Activated CD4-positive, alpha-beta T cell treated with anti-CD3 and anti-CD28 coated beads, Interleukin-2, amount 10 ng/mL, durations not matched to agents 7 days and 5 days (primary cell): ENCODE data around the gene CYB5R3. TPM values are rescaled to one million over a fixed set of nuclear protein-coding genes. Genes with fewer than 3 reads are reported as not detected.
"Not testable (repeated sequence)": the region's sequence is repeated elsewhere in the genome, so short reads cannot be mapped to it uniquely, and the experiment has no call there.

ENCODE experiments used
- CTCF ChIA-PET: fragments of 350-600 bp; sonication (Branson Sonifier 250); formaldehyde crosslinking; loops from one replicate; lab custom pipeline; 2021; ENCODE audit warnings: antibody characterized with exemption; lab: Charles Lee
- POLR2A ChIA-PET: fragments of 350-600 bp; sonication (Branson Sonifier 250); formaldehyde crosslinking; loops from one replicate; lab custom pipeline; 2021; ENCODE audit warnings: antibody characterized with exemption; lab: Charles Lee
- DNase-seq: peaks from one replicate; pipeline ENCODE4 v3.0.0-alpha.2; 2020
- H3K27ac Mint-ChIP-seq: one replicate; pipeline ENCODE4 v1.8.0; 2021; ENCODE audit warnings: mild to moderate bottlenecking, moderate library complexity, mixed read lengths
- H3K27me3 Mint-ChIP-seq: one replicate; pipeline ENCODE4 v1.8.0; 2021; ENCODE audit warnings: mixed read lengths
- H3K36me3 Mint-ChIP-seq: one replicate; pipeline ENCODE4 v1.8.0; 2021; ENCODE audit warnings: low read depth, mixed read lengths
- H3K4me1 Mint-ChIP-seq: one replicate; pipeline ENCODE4 v1.8.0; 2021; ENCODE audit warnings: mixed read lengths
- H3K4me3 Mint-ChIP-seq: one replicate; pipeline ENCODE4 v1.8.0; 2021; ENCODE audit warnings: mild to moderate bottlenecking, moderate library complexity, mixed read lengths
- H3K9me3 Mint-ChIP-seq: one replicate; pipeline ENCODE4 v1.8.0; 2021; ENCODE audit warnings: mixed read lengths
- total RNA-seq, 2 experiments: library from RNA; stranded (reverse); gene quantifications; one replicate each; pipeline ENCODE4 v1.2.3, GENCODE V29; 2021

Gene CYB5R3
- total RNA-seq, 2 experiments from 2014 or later = 84.3 to 91.9 TPM

GRCh38 chr22:42612336-42612735, 36.9 kb downstream of the CYB5R3 start:
- peaks cover 32% of the 10 kb centered on the region for H3K36me3 Mint-ChIP-seq
- no peaks in the 10 kb centered on the region for H3K27me3 Mint-ChIP-seq
- H3K4me1 Mint-ChIP-seq = peaks cover 57% of the 10 kb centered on the region
- ChIA-PET CTCF (no interaction called here), POLR2A (no interaction called here)
- H3K4me3 Mint-ChIP-seq = peak overlapping the region; percentile 98
- H3K27ac Mint-ChIP-seq = peak overlapping the region; percentile 98
- DNase-seq = no peak
- H3K9me3 Mint-ChIP-seq = no peaks in the 10 kb centered on the region

GRCh38 chr22:42611051-42611450, 38.1 kb downstream of the CYB5R3 start:
- peak overlapping the region; percentile 7 for H3K27ac Mint-ChIP-seq
- no peak overlapping the region for H3K4me3 Mint-ChIP-seq
- no peaks in the 10 kb centered on the region for H3K27me3 Mint-ChIP-seq
- H3K36me3 Mint-ChIP-seq = peaks cover 35% of the 10 kb centered on the region
- DNase-seq = no peak
- ChIA-PET CTCF (interaction anchor here (1.4 kb wide), 1 partner anchor 10 kb away, joined by 5 read pairs; no protein-coding TSS in a partner anchor), POLR2A (no interaction called here)
- peaks cover 54% of the 10 kb centered on the region for H3K4me1 Mint-ChIP-seq
- H3K9me3 Mint-ChIP-seq = no peaks in the 10 kb centered on the region

- POLR2A ChIA-PET = no interaction called here
- H3K4me1 Mint-ChIP-seq = peaks cover 47% of the 10 kb centered on the region
These were observed 39.0 kb downstream of the CYB5R3 start for GRCh38 chr22:42610186-42610585.

GRCh38 chr22:42608823-42609361, 40.3 kb downstream of the CYB5R3 start:
- Mint-ChIP-seq H3K27me3 (no peaks in the 10 kb centered on the region), H3K4me1 (peaks cover 44% of the 10 kb centered on the region), H3K27ac (no peak overlapping the region), H3K36me3 (peaks cover 34% of the 10 kb centered on the region), H3K4me3 (no peak overlapping the region), H3K9me3 (no peaks in the 10 kb centered on the region)
- ChIA-PET CTCF (no interaction called here), POLR2A (no interaction called here)
- no peak for DNase-seq

More at GRCh38 chr22:42610186-42610585, 39.0 kb downstream of the CYB5R3 start:
- Mint-ChIP-seq H3K4me3 (no peak overlapping the region), H3K27ac (no peak overlapping the region), H3K27me3 (no peaks in the 10 kb centered on the region), H3K36me3 (peaks cover 36% of the 10 kb centered on the region), H3K9me3 (no peaks in the 10 kb centered on the region)
- no peak for DNase-seq
- CTCF ChIA-PET = interaction anchor here (1.4 kb wide), 1 partner anchor 9 kb away, joined by 5 read pairs; no protein-coding TSS in a partner anchor

GRCh38 chr22:42608136-42608822, 40.9 kb downstream of the CYB5R3 start:
- Mint-ChIP-seq H3K27ac (no peak overlapping the region), H3K4me1 (peaks cover 40% of the 10 kb centered on the region), H3K27me3 (no peaks in the 10 kb centered on the region), H3K36me3 (peaks cover 31% of the 10 kb centered on the region), H3K4me3 (no peak overlapping the region), H3K9me3 (no peaks in the 10 kb centered on the region)
- ChIA-PET POLR2A (no interaction called here), CTCF (interaction anchor here (0.6 kb wide), 1 partner anchor 19 kb away, joined by 4 read pairs; no protein-coding TSS in a partner anchor)
- no peak for DNase-seq

GRCh38 chr22:42607641-42608040, 41.6 kb downstream of the CYB5R3 start:
- Mint-ChIP-seq H3K36me3 (peaks cover 28% of the 10 kb centered on the region), H3K4me1 (peaks cover 34% of the 10 kb centered on the region)
- H3K4me3 Mint-ChIP-seq, DNase-seq, POLR2A ChIA-PET, H3K27me3 Mint-ChIP-seq, H3K27ac Mint-ChIP-seq, H3K9me3 Mint-ChIP-seq: not testable (repeated sequence)
- CTCF ChIA-PET = interaction anchor here (1.2 kb wide), 1 partner anchor 36 kb away, joined by 4 read pairs; no protein-coding TSS in a partner anchor

GRCh38 chr22:42604403-42604802, 44.8 kb downstream of the CYB5R3 start:
- peaks cover 9% of the 10 kb centered on the region for H3K4me1 Mint-ChIP-seq
- no peak overlapping the region for H3K27ac Mint-ChIP-seq
- no peaks in the 10 kb centered on the region for H3K9me3 Mint-ChIP-seq
- no peaks in the 10 kb centered on the region for H3K27me3 Mint-ChIP-seq
- H3K4me3 Mint-ChIP-seq = no peak overlapping the region
- no peak for DNase-seq
- peaks cover 31% of the 10 kb centered on the region for H3K36me3 Mint-ChIP-seq
- ChIA-PET CTCF (no interaction called here), POLR2A (no interaction called here)

- Mint-ChIP-seq H3K36me3 (peaks cover 34% of the 10 kb centered on the region), H3K9me3 (no peaks in the 10 kb centered on the region), H3K4me1 (peaks cover 4% of the 10 kb centered on the region), H3K27me3 (no peaks in the 10 kb centered on the region), H3K4me3 (no peak overlapping the region), H3K27ac (no peak overlapping the region)
- DNase-seq = no peak
- POLR2A ChIA-PET = no interaction called here
- CTCF ChIA-PET = no interaction called here
These were observed 45.8 kb downstream of the CYB5R3 start for GRCh38 chr22:42603427-42603826.

GRCh38 chr22:42602470-42602869, 46.7 kb downstream of the CYB5R3 start:
- ChIA-PET POLR2A (no interaction called here), CTCF (no interaction called here)
- Mint-ChIP-seq H3K4me3 (no peak overlapping the region), H3K4me1 (peaks cover 4% of the 10 kb centered on the region), H3K27ac (no peak overlapping the region), H3K9me3 (no peaks in the 10 kb centered on the region), H3K36me3 (peaks cover 33% of the 10 kb centered on the region), H3K27me3 (no peaks in the 10 kb centered on the region)
- no peak for DNase-seq

- H3K27ac Mint-ChIP-seq = no peak overlapping the region
- H3K36me3 Mint-ChIP-seq = peaks cover 33% of the 10 kb centered on the region
- POLR2A ChIA-PET = no interaction called here
- no peaks in the 10 kb centered on the region for H3K9me3 Mint-ChIP-seq
- no peak overlapping the region for H3K4me3 Mint-ChIP-seq
- H3K4me1 Mint-ChIP-seq = peaks cover 4% of the 10 kb centered on the region
- CTCF ChIA-PET = interaction anchor here (0.6 to 2.4 kb wide), 2 partner anchors 9 to 10 kb away, joined by 4 to 5 read pairs; no protein-coding TSS in a partner anchor
- no peaks in the 10 kb centered on the region for H3K27me3 Mint-ChIP-seq
- no peak for DNase-seq
These were observed 47.2 kb downstream of the CYB5R3 start for GRCh38 chr22:42601879-42602465.

- POLR2A ChIA-PET = no interaction called here
- H3K4me1 Mint-ChIP-seq = peaks cover 4% of the 10 kb centered on the region
- H3K27me3 Mint-ChIP-seq = no peaks in the 10 kb centered on the region
- no peaks in the 10 kb centered on the region for H3K9me3 Mint-ChIP-seq
- no peak for DNase-seq
- H3K4me3 Mint-ChIP-seq = no peak overlapping the region
- no peak overlapping the region for H3K27ac Mint-ChIP-seq
- CTCF ChIA-PET = interaction anchor here (0.7 kb wide), 1 partner anchor 421 kb away, joined by 4 read pairs; no protein-coding TSS in a partner anchor
- peaks cover 44% of the 10 kb centered on the region for H3K36me3 Mint-ChIP-seq
These were observed 52.2 kb downstream of the CYB5R3 start for GRCh38 chr22:42596863-42597530.

GRCh38 chr22:42596336-42596735, 52.9 kb downstream of the CYB5R3 start:
- H3K36me3 Mint-ChIP-seq = peaks cover 43% of the 10 kb centered on the region
- no peaks in the 10 kb centered on the region for H3K4me1 Mint-ChIP-seq
- H3K27ac Mint-ChIP-seq = no peak overlapping the region
- DNase-seq = no peak
- ChIA-PET CTCF (interaction anchor here (0.6 to 1.0 kb wide), 2 partner anchors 18 to 29 kb away, joined by 3 to 4 read pairs; partner anchors contain the start of gene POLDIP3), POLR2A (no interaction called here)
- H3K9me3 Mint-ChIP-seq = no peaks in the 10 kb centered on the region
- no peak overlapping the region for H3K4me3 Mint-ChIP-seq
- H3K27me3 Mint-ChIP-seq = no peaks in the 10 kb centered on the region
